NT2/D1 (cell line): Measurements from ENCODE around the gene PTPN23.
"Not testable (repeated sequence)": the region's sequence is repeated elsewhere in the genome, so short reads cannot be mapped to it uniquely, and the experiment has no call there.

ENCODE experiments used
- DNase-seq: peaks from one replicate; pipeline ENCODE4 v3.0.0-alpha.2; 2011; ENCODE audit warnings: low read depth, low spot score
- H3K27me3 ChIP-seq: 2 replicates; pipeline ENCODE4 v1.6.0; 2011; ENCODE audit warnings: mild to moderate bottlenecking; ENCODE audit not compliant: insufficient read length, insufficient read depth
- H3K36me3 ChIP-seq: 2 replicates; pipeline ENCODE4 v1.6.1; 2011; ENCODE audit warnings: mild to moderate bottlenecking, low read length, mixed read lengths; ENCODE audit not compliant: insufficient read depth, insufficient read length
- H3K4me1 ChIP-seq: 2 replicates; pipeline ENCODE4 v1.5.1; 2011; ENCODE audit not compliant: insufficient read depth, insufficient read length
- H3K4me3 ChIP-seq: 2 replicates; pipeline ENCODE4 v1.5.1; 2011; ENCODE audit warnings: low read depth; ENCODE audit not compliant: insufficient read length
- H3K9ac ChIP-seq: 2 replicates; pipeline ENCODE4 v1.6.0; 2011; ENCODE audit warnings: low read depth; ENCODE audit not compliant: insufficient read length
- H3K9me3 ChIP-seq: 2 replicates; pipeline ENCODE4 v1.5.1; 2011; ENCODE audit warnings: mild to moderate bottlenecking, low read length; ENCODE audit not compliant: insufficient read depth
- SUZ12 ChIP-seq: IDR thresholded peaks from 2 replicates; pipeline ENCODE4 v1.6.1; 2011; ENCODE audit not compliant: insufficient read length, insufficient read depth; ENCODE audit errors: extremely low read depth
- YY1 ChIP-seq: IDR thresholded peaks from 2 replicates; pipeline ENCODE4 v1.6.1; 2011; ENCODE audit not compliant: insufficient read length, insufficient read depth
- ZNF274 ChIP-seq: IDR thresholded peaks from 2 replicates; pipeline ENCODE4 v1.6.1; 2011; ENCODE audit warnings: mild to moderate bottlenecking, low read depth, low read length

PTPN23 gene

DNA sequence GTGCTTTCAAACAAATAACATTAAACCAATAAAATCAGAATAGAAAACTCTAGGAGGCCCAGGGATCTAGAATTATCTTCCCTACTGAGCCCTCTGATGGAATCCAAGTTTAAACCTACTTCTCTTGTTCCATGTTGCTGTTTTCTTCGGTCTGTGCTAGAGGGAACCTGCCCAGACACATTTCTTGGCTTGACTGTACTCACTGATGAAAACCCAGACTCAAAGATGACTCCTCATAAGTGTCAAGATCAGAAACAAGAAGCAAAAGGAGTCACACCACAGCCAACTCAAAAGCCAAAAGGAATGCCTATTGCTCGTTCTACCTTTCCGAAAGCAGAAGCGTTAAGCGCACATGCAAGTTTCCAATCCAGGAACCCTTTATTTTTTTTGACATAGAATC is 63.3 kb downstream of the PTPN23 start:
- no peaks in the 10 kb centered on the region for H3K27me3 ChIP-seq
- H3K4me3 ChIP-seq, result no peak overlapping the region
- peaks cover 32% of the 10 kb centered on the region for H3K36me3 ChIP-seq
- H3K4me1 ChIP-seq, result peaks cover 3% of the 10 kb centered on the region
- no peak for DNase-seq
- no peak overlapping the region for H3K9ac ChIP-seq
- no peaks in the 10 kb centered on the region for H3K9me3 ChIP-seq
- no peak for TF ChIP-seq YY1
- no peak for TF ChIP-seq ZNF274
- TF ChIP-seq SUZ12, result no peak

DNA sequence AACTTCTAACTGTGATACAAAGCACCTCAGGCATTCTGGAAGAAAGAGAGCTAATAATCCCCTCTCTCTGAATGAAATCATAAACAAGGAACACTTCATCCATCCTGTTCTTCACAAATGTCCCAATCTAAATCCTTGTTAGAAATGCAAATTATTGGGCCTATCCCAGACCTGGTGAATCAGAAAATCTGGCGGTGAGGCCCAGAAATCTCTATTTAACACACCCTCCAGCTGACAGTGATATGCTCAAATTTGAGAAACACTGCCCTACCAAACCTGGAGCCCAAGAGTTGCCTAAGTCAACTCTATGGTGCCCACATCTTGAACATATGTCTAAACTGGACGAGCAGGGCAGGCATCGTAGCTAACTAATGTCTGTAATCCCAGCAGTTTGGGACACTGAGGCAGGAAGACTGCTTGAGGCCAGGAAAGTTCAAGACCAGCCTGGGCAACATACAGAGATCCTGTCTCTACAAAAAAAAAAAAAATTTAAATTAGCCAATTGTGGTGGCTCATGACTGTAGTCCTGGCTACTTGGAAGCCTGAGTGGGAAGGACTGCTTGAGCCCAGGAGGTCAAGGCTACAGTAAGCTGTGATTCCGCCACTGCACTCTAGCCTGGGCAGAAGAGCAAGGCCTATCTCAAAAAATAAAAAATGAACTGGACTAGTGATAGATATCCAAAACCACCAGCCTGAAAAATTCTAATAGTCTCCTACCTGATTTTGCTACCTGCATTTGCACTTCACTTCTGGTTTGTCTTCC is 71.8 kb downstream of the PTPN23 start:
- H3K4me3 ChIP-seq, result no peak overlapping the region
- H3K9ac ChIP-seq, result no peak overlapping the region
- H3K9me3 ChIP-seq, result no peaks in the 10 kb centered on the region
- TF ChIP-seq YY1, result no peak
- no peak for TF ChIP-seq ZNF274
- no peak for TF ChIP-seq SUZ12
- H3K36me3 ChIP-seq, result no peaks in the 10 kb centered on the region
- no peak for DNase-seq
- H3K4me1 ChIP-seq, result no peaks in the 10 kb centered on the region
- H3K27me3 ChIP-seq, result no peaks in the 10 kb centered on the region

DNA sequence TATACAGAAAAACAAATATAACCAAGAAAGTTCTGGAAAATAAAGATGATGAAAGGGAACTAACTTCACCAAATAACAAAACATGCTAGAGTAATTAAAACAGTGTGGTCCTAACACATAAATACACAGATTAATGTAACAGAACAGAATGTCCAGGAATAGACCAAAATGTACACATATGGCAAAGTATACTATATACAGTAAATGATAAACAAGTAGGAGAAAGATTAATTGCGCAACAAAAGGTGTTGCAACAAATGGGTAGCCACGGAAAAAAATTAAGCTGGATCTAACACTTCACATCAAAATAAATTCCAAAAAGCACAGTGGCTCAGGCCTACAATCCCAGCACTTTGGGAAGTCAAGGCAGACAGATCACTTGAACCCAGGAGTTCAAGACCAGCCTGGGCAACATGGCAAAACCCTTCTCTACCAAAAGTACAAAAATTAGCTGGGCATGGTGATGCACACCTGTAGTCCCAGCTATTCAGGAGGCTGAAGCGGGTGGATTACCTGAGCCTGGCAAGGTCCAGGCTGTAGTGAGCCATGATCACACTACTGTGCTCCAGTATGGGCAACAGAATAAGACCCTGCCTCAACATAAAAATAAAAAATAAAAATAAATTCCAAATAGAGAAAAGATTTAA is 75.1 kb downstream of the PTPN23 start:
- peaks cover 3% of the 10 kb centered on the region for H3K36me3 ChIP-seq
- H3K9me3 ChIP-seq, result peaks cover 4% of the 10 kb centered on the region; the same call in 1 of the 2 replicates
- DNase-seq, result no peak
- no peaks in the 10 kb centered on the region for H3K27me3 ChIP-seq
- H3K4me3 ChIP-seq, result no peak overlapping the region
- H3K4me1 ChIP-seq, result no peaks in the 10 kb centered on the region
- no peak overlapping the region for H3K9ac ChIP-seq
- no peak for TF ChIP-seq SUZ12
- no peak for TF ChIP-seq ZNF274
- no peak for TF ChIP-seq YY1

DNA sequence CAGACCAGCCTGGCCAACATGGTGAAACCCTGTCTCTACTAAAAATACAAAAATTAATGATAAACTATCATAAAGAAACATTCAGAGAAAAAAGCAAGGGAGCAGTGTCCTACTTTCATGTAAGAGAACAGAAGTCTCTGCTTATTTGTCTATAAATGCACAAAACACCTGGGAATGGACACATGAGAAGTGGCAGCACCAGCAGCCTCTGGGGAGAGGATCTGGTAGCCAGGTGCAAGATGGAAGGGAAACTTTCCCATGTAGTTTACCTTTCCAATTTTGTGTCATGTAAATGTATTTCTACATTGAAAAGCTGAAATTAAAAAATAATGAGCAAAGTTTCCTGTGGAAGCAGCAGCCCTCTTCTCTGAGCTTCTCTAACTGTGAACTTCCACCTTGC is 76.2 kb downstream of the PTPN23 start:
- Histone ChIP-seq H3K27me3 (no peaks in the 10 kb centered on the region), H3K4me1 (no peaks in the 10 kb centered on the region), H3K9me3 (peaks cover 4% of the 10 kb centered on the region; the same call in 1 of the 2 replicates), H3K9ac (no peak overlapping the region), H3K4me3 (no peak overlapping the region), H3K36me3 (peaks cover 3% of the 10 kb centered on the region)
- DNase-seq, result no peak
- TF ChIP-seq SUZ12 (no peak), YY1 (no peak)

DNA sequence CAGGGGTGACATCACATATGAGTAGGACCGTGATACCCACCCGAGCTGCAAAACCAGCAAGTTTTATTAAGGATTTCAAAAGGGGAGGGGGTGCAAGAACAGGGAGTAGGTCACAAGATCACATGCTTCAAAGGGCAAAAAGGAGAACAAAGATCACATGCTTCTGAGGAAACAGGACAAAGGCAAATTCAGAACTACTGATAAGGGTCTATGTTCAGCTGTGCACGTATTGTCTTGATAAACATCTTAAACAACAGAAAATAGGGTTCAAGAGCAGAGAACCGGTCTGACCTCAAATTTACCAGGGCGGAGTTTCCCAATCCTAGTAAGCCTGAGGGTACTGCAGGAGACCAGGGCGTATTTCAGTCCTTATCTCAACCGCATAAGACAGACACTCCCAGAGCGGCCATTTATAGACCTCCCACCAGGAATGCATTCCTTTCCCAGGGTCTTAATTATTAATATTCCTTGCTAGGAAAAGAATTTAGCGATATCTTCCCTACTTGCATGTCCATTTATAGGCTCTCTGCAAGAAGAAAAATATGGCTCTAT is 78.8 kb downstream of the PTPN23 start:
- H3K9ac ChIP-seq, DNase-seq, H3K27me3 ChIP-seq, H3K4me1 ChIP-seq, H3K4me3 ChIP-seq, H3K9me3 ChIP-seq, H3K36me3 ChIP-seq: not testable (repeated sequence)
